ENCODE measurements around the gene LARGE1.

Gene LARGE1

DNA sequence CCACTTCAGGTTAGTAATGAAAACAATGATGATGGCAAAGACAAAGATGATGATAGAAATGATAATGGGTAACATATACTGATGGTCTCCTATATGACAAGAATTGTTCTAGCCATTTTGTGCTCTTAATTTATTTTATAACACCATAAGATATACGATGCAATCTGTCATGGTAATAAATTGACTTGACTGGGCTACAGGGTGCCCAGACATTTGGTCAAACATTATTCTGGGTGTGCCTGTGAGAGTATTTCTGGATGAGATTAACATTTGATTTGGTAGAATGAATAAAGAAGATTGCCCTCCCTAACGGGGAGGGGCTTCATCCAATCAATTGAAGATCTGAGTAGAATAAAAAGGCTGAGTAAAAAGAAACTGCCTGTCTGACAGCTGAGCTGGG, 237.3 kb downstream of the LARGE1 start:
- no peaks in the 10 kb centered on the region for H3K9me3 ChIP-seq (ENCODE audit: control insufficient read depth, low read length)
- no peak overlapping the region for H3K9ac ChIP-seq (ENCODE audit: low read length)
- H3K36me3 ChIP-seq (ENCODE audit: control insufficient read depth, insufficient read depth, low read length, severe bottlenecking) = no peaks in the 10 kb centered on the region
- no peaks in the 10 kb centered on the region for H3K27me3 ChIP-seq (replicated peaks; ENCODE audit: control insufficient read depth, insufficient read depth, low read length)
- no peak for DNase-seq (ENCODE audit: low read depth)
- no peak overlapping the region for H3K4me3 ChIP-seq (ENCODE audit: low read length)
- H3K4me1 ChIP-seq (ENCODE audit: control insufficient read depth, insufficient read depth, low read length) = no peaks in the 10 kb centered on the region

DNA sequence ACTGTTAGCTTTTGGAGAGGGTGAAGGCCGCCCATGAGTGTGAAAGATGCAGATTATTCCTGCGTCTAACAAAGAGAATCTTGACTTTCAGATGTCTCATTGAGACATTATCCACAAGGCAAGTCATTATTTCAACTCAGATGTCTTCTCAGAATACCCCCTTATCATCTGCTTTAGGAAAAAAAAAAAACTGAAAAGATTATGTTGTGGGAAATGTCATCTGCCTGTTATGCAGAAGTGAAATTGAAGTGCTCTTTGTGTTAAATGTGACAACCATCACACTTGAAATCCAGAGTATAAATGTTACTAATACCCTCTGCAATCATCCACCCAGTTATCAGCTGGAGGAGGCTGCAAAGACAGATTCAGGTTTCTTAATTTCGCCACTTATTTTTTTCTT, 239.6 kb downstream of the LARGE1 start:
- Histone ChIP-seq H3K4me3 (ENCODE audit: low read length) (no peak overlapping the region), H3K4me1 (ENCODE audit: control insufficient read depth, insufficient read depth, low read length) (no peaks in the 10 kb centered on the region), H3K9ac (ENCODE audit: low read length) (no peak overlapping the region), H3K27me3 (replicated peaks; ENCODE audit: control insufficient read depth, insufficient read depth, low read length) (no peaks in the 10 kb centered on the region), H3K36me3 (ENCODE audit: control insufficient read depth, insufficient read depth, low read length, severe bottlenecking) (no peaks in the 10 kb centered on the region), H3K9me3 (ENCODE audit: control insufficient read depth, low read length) (no peaks in the 10 kb centered on the region)
- DNase-seq (ENCODE audit: low read depth) = no peak

GRCh38 chr22:33678523-33678922, 241.8 kb downstream of the LARGE1 start:
- H3K9ac ChIP-seq (ENCODE audit: low read length) = no peak overlapping the region
- H3K36me3 ChIP-seq (ENCODE audit: control insufficient read depth, insufficient read depth, low read length, severe bottlenecking) = no peaks in the 10 kb centered on the region
- DNase-seq (ENCODE audit: low read depth) = no peak
- no peaks in the 10 kb centered on the region for H3K4me1 ChIP-seq (ENCODE audit: control insufficient read depth, insufficient read depth, low read length)
- no peaks in the 10 kb centered on the region for H3K9me3 ChIP-seq (ENCODE audit: control insufficient read depth, low read length)
- H3K27me3 ChIP-seq (replicated peaks; ENCODE audit: control insufficient read depth, insufficient read depth, low read length) = no peaks in the 10 kb centered on the region
- no peak overlapping the region for H3K4me3 ChIP-seq (ENCODE audit: low read length)

DNA sequence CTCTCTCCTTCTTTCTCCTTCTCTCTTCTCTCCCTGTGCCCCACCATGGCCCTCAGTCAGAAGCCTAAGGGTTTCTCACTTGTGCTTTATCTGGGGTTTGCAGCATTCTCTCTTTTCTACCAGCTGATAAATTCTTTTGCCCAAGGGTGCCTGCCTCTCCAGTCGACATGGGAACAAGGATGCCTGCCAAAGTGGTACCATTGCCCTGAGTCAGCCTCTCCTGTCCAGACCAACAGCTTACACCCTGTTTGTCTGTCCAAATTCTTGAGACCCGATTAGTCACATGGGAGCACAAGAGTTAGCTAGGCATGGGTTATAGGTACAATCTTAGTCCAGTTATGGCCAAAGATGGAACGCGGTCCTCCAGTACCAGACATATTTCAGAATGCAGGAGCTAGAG, 242.7 kb downstream of the LARGE1 start:
- Histone ChIP-seq H3K9me3 (ENCODE audit: control insufficient read depth, low read length) (no peaks in the 10 kb centered on the region), H3K36me3 (ENCODE audit: control insufficient read depth, insufficient read depth, low read length, severe bottlenecking) (no peaks in the 10 kb centered on the region), H3K4me1 (ENCODE audit: control insufficient read depth, insufficient read depth, low read length) (no peaks in the 10 kb centered on the region), H3K9ac (ENCODE audit: low read length) (no peak overlapping the region), H3K4me3 (ENCODE audit: low read length) (no peak overlapping the region), H3K27me3 (replicated peaks; ENCODE audit: control insufficient read depth, insufficient read depth, low read length) (no peaks in the 10 kb centered on the region)
- no peak for DNase-seq (ENCODE audit: low read depth)

DNA sequence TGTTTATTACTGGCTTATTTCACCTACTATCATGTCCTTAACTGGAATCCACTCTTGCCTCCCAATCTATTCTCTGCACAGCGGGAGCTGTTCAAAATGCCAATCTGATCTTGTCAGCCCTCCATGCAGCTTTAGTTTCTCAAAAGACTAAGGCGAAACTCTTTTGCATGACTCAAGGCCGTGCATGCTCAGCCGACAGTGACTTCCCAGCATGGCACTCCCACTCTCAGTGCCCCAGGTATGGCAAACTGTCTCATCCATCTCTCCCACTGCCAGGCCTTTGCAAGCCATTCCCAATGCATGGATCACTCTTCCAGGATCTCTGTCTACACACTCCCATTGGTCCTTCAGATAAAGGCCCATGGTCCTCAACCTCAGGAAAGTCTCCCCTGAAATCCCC, 245.9 kb downstream of the LARGE1 start:
- Histone ChIP-seq H3K36me3 (ENCODE audit: control insufficient read depth, insufficient read depth, low read length, severe bottlenecking) (no peaks in the 10 kb centered on the region), H3K9me3 (ENCODE audit: control insufficient read depth, low read length) (no peaks in the 10 kb centered on the region), H3K4me1 (ENCODE audit: control insufficient read depth, insufficient read depth, low read length) (no peaks in the 10 kb centered on the region), H3K4me3 (ENCODE audit: low read length) (no peak overlapping the region), H3K27me3 (replicated peaks; ENCODE audit: control insufficient read depth, insufficient read depth, low read length) (no peaks in the 10 kb centered on the region), H3K9ac (ENCODE audit: low read length) (no peak overlapping the region)
- no peak for DNase-seq (ENCODE audit: low read depth)

DNA sequence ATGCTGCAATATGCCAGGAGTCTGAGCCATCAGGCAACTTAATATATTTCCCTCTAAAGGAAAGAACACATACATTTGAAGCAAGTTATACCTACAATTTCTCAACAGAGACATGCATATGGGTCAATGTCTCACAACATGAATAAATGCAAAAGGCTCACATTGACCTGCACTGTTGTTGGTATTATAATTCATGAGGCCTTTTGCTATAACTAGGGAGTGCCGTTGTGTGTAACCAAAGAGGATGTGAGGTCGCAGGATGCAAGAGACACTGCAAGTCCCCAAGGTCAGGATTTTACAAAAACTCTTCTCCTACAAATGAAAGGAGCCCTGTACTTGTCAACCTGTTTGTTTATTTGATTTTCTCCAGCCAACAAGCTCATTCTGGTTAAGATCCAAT, 250.5 kb downstream of the LARGE1 start:
- DNase-seq (ENCODE audit: low read depth) = no peak
- Histone ChIP-seq H3K4me1 (ENCODE audit: control insufficient read depth, insufficient read depth, low read length) (no peaks in the 10 kb centered on the region), H3K36me3 (ENCODE audit: control insufficient read depth, insufficient read depth, low read length, severe bottlenecking) (no peaks in the 10 kb centered on the region)

DNA sequence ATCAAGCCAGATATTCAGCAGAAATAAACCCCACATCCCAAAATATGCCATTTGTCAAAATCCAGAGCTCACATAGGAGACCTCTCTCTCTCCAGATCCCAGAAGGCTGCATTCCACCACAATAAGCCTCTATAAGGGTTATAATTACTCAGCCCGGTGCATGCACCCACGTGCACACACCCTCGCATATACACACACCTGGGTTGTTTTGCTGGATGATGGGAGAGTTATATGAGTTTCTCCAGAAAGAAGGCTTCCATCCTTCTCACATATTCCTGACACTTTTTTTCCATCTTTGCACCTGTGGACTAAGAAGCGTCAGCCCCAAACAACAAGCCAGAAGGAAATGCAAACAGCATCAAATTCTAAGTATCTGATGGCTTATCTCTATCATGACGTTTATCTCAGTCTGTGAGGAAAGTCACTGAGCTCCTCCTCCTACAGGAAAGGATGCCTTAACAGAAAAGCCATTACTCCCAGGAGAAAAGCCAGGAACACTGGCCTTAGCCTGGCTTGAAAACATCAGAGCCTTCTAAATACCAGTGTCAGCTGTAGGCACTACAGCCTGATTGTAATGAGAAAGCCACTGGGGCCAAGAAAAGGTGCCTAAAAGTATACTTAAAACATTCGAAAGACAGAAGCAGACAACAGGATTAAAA, 253.2 kb downstream of the LARGE1 start:
- no peak overlapping the region for H3K4me3 ChIP-seq (ENCODE audit: low read length)
- H3K9me3 ChIP-seq (ENCODE audit: control insufficient read depth, low read length) = no peaks in the 10 kb centered on the region
- DNase-seq (ENCODE audit: low read depth) = no peak

More for the DNA sequence above, 250.5 kb downstream of the LARGE1 start:
- Histone ChIP-seq H3K9me3 (ENCODE audit: control insufficient read depth, low read length) (no peaks in the 10 kb centered on the region), H3K27me3 (replicated peaks; ENCODE audit: control insufficient read depth, insufficient read depth, low read length) (no peaks in the 10 kb centered on the region), H3K4me3 (ENCODE audit: low read length) (no peak overlapping the region), H3K9ac (ENCODE audit: low read length) (no peak overlapping the region)

GRCh38 chr22:33666279-33666960, 253.9 kb downstream of the LARGE1 start:
- Histone ChIP-seq H3K9me3 (ENCODE audit: control insufficient read depth, low read length) (no peaks in the 10 kb centered on the region), H3K9ac (ENCODE audit: low read length) (no peak overlapping the region), H3K4me1 (ENCODE audit: control insufficient read depth, insufficient read depth, low read length) (no peaks in the 10 kb centered on the region), H3K4me3 (ENCODE audit: low read length) (no peak overlapping the region), H3K27me3 (replicated peaks; ENCODE audit: control insufficient read depth, insufficient read depth, low read length) (no peaks in the 10 kb centered on the region), H3K36me3 (ENCODE audit: control insufficient read depth, insufficient read depth, low read length, severe bottlenecking) (no peaks in the 10 kb centered on the region)
- no peak for DNase-seq (ENCODE audit: low read depth)

More for the DNA sequence above, 253.2 kb downstream of the LARGE1 start:
- Histone ChIP-seq H3K36me3 (ENCODE audit: control insufficient read depth, insufficient read depth, low read length, severe bottlenecking) (no peaks in the 10 kb centered on the region), H3K4me1 (ENCODE audit: control insufficient read depth, insufficient read depth, low read length) (no peaks in the 10 kb centered on the region), H3K9ac (ENCODE audit: low read length) (no peak overlapping the region), H3K27me3 (replicated peaks; ENCODE audit: control insufficient read depth, insufficient read depth, low read length) (no peaks in the 10 kb centered on the region)

GRCh38 chr22:33659448-33659847, 260.8 kb downstream of the LARGE1 start:
- Histone ChIP-seq H3K4me1 (ENCODE audit: control insufficient read depth, insufficient read depth, low read length) (peaks cover 39% of the 10 kb centered on the region), H3K4me3 (ENCODE audit: low read length) (peak overlapping the region; percentile 39), H3K27me3 (replicated peaks; ENCODE audit: control insufficient read depth, insufficient read depth, low read length) (no peaks in the 10 kb centered on the region), H3K9ac (ENCODE audit: low read length) (peak overlapping the region; percentile 82), H3K36me3 (ENCODE audit: control insufficient read depth, insufficient read depth, low read length, severe bottlenecking) (no peaks in the 10 kb centered on the region), H3K9me3 (ENCODE audit: control insufficient read depth, low read length) (no peaks in the 10 kb centered on the region)
- DNase-seq (ENCODE audit: low read depth) = peak; percentile 24

- Histone ChIP-seq H3K9me3 (ENCODE audit: control insufficient read depth, low read length) (no peaks in the 10 kb centered on the region), H3K27me3 (replicated peaks; ENCODE audit: control insufficient read depth, insufficient read depth, low read length) (no peaks in the 10 kb centered on the region)
- DNase-seq (ENCODE audit: low read depth) = peak; percentile 63
These were observed 261.5 kb downstream of the LARGE1 start for GRCh38 chr22:33658775-33659174.

GRCh38 chr22:33657670-33658069, 262.6 kb downstream of the LARGE1 start:
- H3K27me3 ChIP-seq (replicated peaks; ENCODE audit: control insufficient read depth, insufficient read depth, low read length) = no peaks in the 10 kb centered on the region
- H3K9me3 ChIP-seq (ENCODE audit: control insufficient read depth, low read length) = no peaks in the 10 kb centered on the region
- H3K9ac ChIP-seq (ENCODE audit: low read length) = no peak overlapping the region
- no peaks in the 10 kb centered on the region for H3K36me3 ChIP-seq (ENCODE audit: control insufficient read depth, insufficient read depth, low read length, severe bottlenecking)
- no peak overlapping the region for H3K4me3 ChIP-seq (ENCODE audit: low read length)
- no peak for DNase-seq (ENCODE audit: low read depth)
- peaks cover 39% of the 10 kb centered on the region for H3K4me1 ChIP-seq (ENCODE audit: control insufficient read depth, insufficient read depth, low read length)

More at GRCh38 chr22:33658775-33659174, 261.5 kb downstream of the LARGE1 start:
- Histone ChIP-seq H3K36me3 (ENCODE audit: control insufficient read depth, insufficient read depth, low read length, severe bottlenecking) (no peaks in the 10 kb centered on the region), H3K4me3 (ENCODE audit: low read length) (peak overlapping the region; percentile 32), H3K9ac (ENCODE audit: low read length) (peak overlapping the region; percentile 82), H3K4me1 (ENCODE audit: control insufficient read depth, insufficient read depth, low read length) (peaks cover 39% of the 10 kb centered on the region)

Measured in adipocyte (in vitro differentiated cells).